A549 (cell line): Measurements from ENCODE around the gene SMIM44. TPM values are rescaled to one million over a fixed set of nuclear protein-coding genes. Genes with fewer than 3 reads are reported as not detected.

Experiments used
- ATAC-seq, 2 experiments: fragments of 200-7000 bp in 1 of 2; fragments of >200 bp in 1 of 2; cut with Nextera tagmentation in 1 of 2; cut with Tn5 transposase in 1 of 2; 3 replicates each; pipeline versions ENCODE4 v1.8.0 to v1.9.1; 2018 to 2020; ENCODE audit warnings: mild to moderate bottlenecking in 1 of 2, moderate library complexity in 1 of 2
- CTCF ChIA-PET: fragments of 300-600 bp; sonication (Branson Sonifier 250); formaldehyde crosslinking; extraction: SDS; loops from one replicate; lab custom pipeline; 2021; ENCODE audit warnings: antibody characterized with exemption, inconsistent platforms; lab: Yijun Ruan, JAX
- POLR2A ChIA-PET: fragments of 350-600 bp; formaldehyde crosslinking; extraction: SDS; loops from one replicate; lab custom pipeline; 2021; ENCODE audit warnings: antibody characterized with exemption, inconsistent platforms; lab: Yijun Ruan, JAX
- DNase-seq, 2 experiments: peaks; one replicate each; pipeline versions ENCODE4 v3.0.0 to v3.0.0-alpha.2; 2011 to 2016; ENCODE audit warnings: low read depth in 1 of 2, low spot score in 1 of 2
- FAIRE-seq: peaks from 2 replicates; lab custom pipeline; 2011; peaks lifted over from hg19 to GRCh38; lab: Jason Lieb, UNC
- H3K27ac ChIP-seq, 2 experiments: fragments of >200 bp; sonication (Bioruptor Twin); formaldehyde crosslinking; 3 replicates each; pipeline ENCODE4 v1.5.1; 2016 to 2017
- H3K4me1 ChIP-seq: fragments of >200 bp; sonication (Bioruptor Twin); formaldehyde crosslinking; 3 replicates; pipeline ENCODE4 v1.6.1; 2016
- H3K4me2 ChIP-seq: fragments of >200 bp; sonication (Bioruptor Twin); formaldehyde crosslinking; 3 replicates; pipeline ENCODE4 v1.6.1; 2016
- H3K4me3 ChIP-seq: fragments of >200 bp; sonication (Bioruptor Twin); formaldehyde crosslinking; 3 replicates; pipeline ENCODE4 v1.5.1; 2016
- H3K9me3 ChIP-seq: fragments of >200 bp; sonication (Bioruptor Twin); formaldehyde crosslinking; 3 replicates; pipeline ENCODE4 v1.6.1; 2016
- BCL3 ChIP-seq: fragments of >200 bp; sonication (Bioruptor Twin); formaldehyde crosslinking; IDR thresholded peaks from 3 replicates; pipeline ENCODE4 v1.6.1; 2016
- BHLHE40 ChIP-seq: IDR thresholded peaks from 2 replicates; pipeline ENCODE4 v1.6.1; 2012; ENCODE audit warnings: low read depth, low read length, inconsistent platforms
- CEBPB ChIP-seq, 2 experiments: fragments of >200 bp in 1 of 2; sonication (Bioruptor Twin) in 1 of 2; formaldehyde crosslinking in 1 of 2; IDR thresholded peaks; 2 replicates each; pipeline ENCODE4 v1.6.1; 2012 to 2016
- CTCF ChIP-seq: fragments of >200 bp; sonication (Bioruptor Twin); formaldehyde crosslinking; IDR thresholded peaks from 3 replicates; pipeline ENCODE4 v1.5.1; 2016
- EHMT2 ChIP-seq: fragments of 200-600 bp; sonication (generic); IDR thresholded peaks from 2 replicates; pipeline ENCODE4 v1.6.1; 2016; ENCODE audit warnings: antibody characterized with exemption, low read depth, mild to moderate bottlenecking, moderate library complexity
- ELK1 ChIP-seq: fragments of 150-350 bp; IDR thresholded peaks from 2 replicates; pipeline ENCODE4 v1.6.1; 2014; ENCODE audit warnings: low read depth, mild to moderate bottlenecking, low read length
- FOSB ChIP-seq: fragments of 250-450 bp; sonication (Bioruptor Pico); IDR thresholded peaks from 2 replicates; pipeline ENCODE4 v1.5.0; 2020; ENCODE audit warnings: mild to moderate bottlenecking, moderate library complexity
- FOXS1 ChIP-seq: fragments of 250-450 bp; sonication (Bioruptor Pico); IDR thresholded peaks from 2 replicates; pipeline ENCODE4 v1.5.0; 2020; ENCODE audit warnings: mild to moderate bottlenecking, moderate library complexity
- HDAC2 ChIP-seq: fragments of 200-600 bp; sonication (generic); IDR thresholded peaks from 2 replicates; pipeline ENCODE4 v1.6.1; 2016
- HEYL ChIP-seq: fragments of 250-450 bp; sonication (Bioruptor Pico); IDR thresholded peaks from 2 replicates; pipeline ENCODE4 v1.8.0; 2021; ENCODE audit warnings: mild to moderate bottlenecking, moderate library complexity
- HOXB13 ChIP-seq: fragments of 250-450 bp; sonication (Bioruptor Pico); IDR thresholded peaks from 2 replicates; pipeline ENCODE4 v1.5.0; 2020; ENCODE audit warnings: low read depth, mild to moderate bottlenecking, moderate library complexity
- MYC ChIP-seq: IDR thresholded peaks from 2 replicates; pipeline ENCODE4 v1.6.1; 2012; ENCODE audit warnings: mild to moderate bottlenecking, inconsistent platforms, low read length, improper control_type of control experiment, borderline replicate concordance
- NFE2L2 ChIP-seq: fragments of 150-350 bp; conservative IDR thresholded peaks from 2 replicates; pipeline ENCODE4 v1.6.1; 2014; ENCODE audit warnings: low read length
- NR3C1 ChIP-seq: fragments of >200 bp; sonication (Bioruptor Twin); formaldehyde crosslinking; IDR thresholded peaks from 3 replicates; pipeline ENCODE4 v1.6.1; 2017
- PBX3 ChIP-seq: IDR thresholded peaks from 2 replicates; pipeline ENCODE4 v1.6.1; 2012
- SREBF2 ChIP-seq: fragments of 450-650 bp; IDR thresholded peaks from 2 replicates; pipeline ENCODE4 v1.6.1; 2014; ENCODE audit warnings: mild to moderate bottlenecking, moderate library complexity
- ZC3H11A ChIP-seq: fragments of 450-650 bp; IDR thresholded peaks from 2 replicates; pipeline ENCODE4 v1.6.1; 2014; ENCODE audit warnings: antibody characterized with exemption, mild to moderate bottlenecking
- ZFP36 ChIP-seq: fragments of 450-650 bp; IDR thresholded peaks from 2 replicates; pipeline ENCODE4 v1.6.1; 2014; ENCODE audit warnings: borderline replicate concordance; ENCODE audit not compliant: partially characterized antibody
- ZNF302 ChIP-seq: fragments of 250-450 bp; sonication (Bioruptor Pico); IDR thresholded peaks from 2 replicates; pipeline ENCODE4 v1.9.0; 2021; ENCODE audit warnings: inconsistent platforms, mild to moderate bottlenecking, moderate library complexity
- ZSCAN20 ChIP-seq: fragments of 250-450 bp; sonication (Bioruptor Pico); IDR thresholded peaks from 2 replicates; pipeline ENCODE4 v1.8.0; 2022; ENCODE audit warnings: mild to moderate bottlenecking, moderate library complexity
- WGBS: methylation state at CpG from one replicate; pipeline ENCODE4 v1.1.6; 2017; ENCODE audit errors: missing lambda C conversion rate; 5-methylcytosine and 5-hydroxymethylcytosine counted together
- polyA plus RNA-seq, 4 experiments: library from polyadenylated mRNA; depleted of rRNA in 3 of 4; stranded (reverse); fragments of >200 nt; fragmentation: RNase III in 1 of 4; extraction: RNeasy Plus Mini Kit Qiagen cat#74134 plus additional on column Dnase treatment in 1 of 4; gene quantifications; 2 replicates in 3 of 4; 3 replicates in 1 of 4; pipeline ENCODE4 v1.2.3, GENCODE V29; 2011 to 2017

The SMIM44 gene
- polyA plus RNA-seq, 2 of the 4 experiments (the other 2 are of a cell fraction): not detected

GRCh38 chr19:3452171-3452941, 30.9 kb downstream of the SMIM44 start:
- TF ChIP-seq CEBPB (IDR thresholded peaks at IDR 0.05) (no peak), ZC3H11A (no peak), NFE2L2 (no peak), BCL3 (no peak), SREBF2 (no peak), EHMT2 (no peak), HOXB13 (no peak), CTCF (no peak), FOXS1 (CRISPR knock-in tag) (no peak), MYC (no peak), PBX3 (no peak), FOSB (CRISPR knock-in tag) (no peak), HEYL (no peak), HDAC2 (no peak), ELK1 (no peak), ZSCAN20 (CRISPR knock-in tag) (no peak), ZNF302 (CRISPR knock-in tag) (no peak), NR3C1 (no peak)
- FAIRE-seq (no peak), DNase-seq (no peak), ATAC-seq (no peak)
- peaks cover 40% of the 10 kb centered on the region for H3K4me1 ChIP-seq
- ChIA-PET CTCF (interaction anchor here (0.7 to 1.4 kb wide), 5 partner anchors 8 to 99 kb away, joined by 3 to 6 read pairs (median 3); no protein-coding TSS in a partner anchor), POLR2A (no interaction called here)
- H3K27ac ChIP-seq: peak overlapping the region; percentile 91
- H3K9me3 ChIP-seq: no peaks in the 10 kb centered on the region
- peak overlapping the region; percentile 64 for H3K4me2 ChIP-seq
- 96% methylated on average over 29 of the region's 38 CpGs for WGBS
- no peak overlapping the region for H3K4me3 ChIP-seq

GRCh38 chr19:3451451-3451866, 31.8 kb downstream of the SMIM44 start:
- TF ChIP-seq ZFP36 (no peak), BHLHE40 (0 out of 2 replicates have a peak, but pooled peaks have one; percentile 3)
- TF ChIP-seq, all 56 proteins: peak for 1
- H3K4me1 ChIP-seq: peaks cover 31% of the 10 kb centered on the region
- DNase-seq: peak in 1 of 2 experiments; percentile 76
- H3K9me3 ChIP-seq: no peaks in the 10 kb centered on the region
- ChIA-PET CTCF (interaction anchor here (0.7 to 1.4 kb wide), 5 partner anchors 9 to 590 kb away, joined by 3 to 6 read pairs (median 3); no protein-coding TSS in a partner anchor), POLR2A (interaction anchor here (1.0 kb wide), 1 partner anchor 18 kb away, joined by 3 read pairs; no protein-coding TSS in a partner anchor)
- H3K4me3 ChIP-seq: no peak overlapping the region
- peak overlapping the region; percentile 64 for H3K4me2 ChIP-seq
- peak in 1 of 2 experiments; percentile 46; a peak in 2 of 6 replicates for ATAC-seq
- no peak for FAIRE-seq
- 25% methylated on average over 10 of the region's 10 CpGs for WGBS
- H3K27ac ChIP-seq: peak overlapping the region; percentile 91
